Activated CD4-positive, alpha-beta T cell treated with anti-CD3 and anti-CD28 coated beads for 1 hour (primary cell): ENCODE data around the gene KIF12.

ENCODE experiments used
- DNase-seq: peaks from one replicate; pipeline ENCODE4 v3.0.0-alpha.2; 2020

Gene KIF12

DNA sequence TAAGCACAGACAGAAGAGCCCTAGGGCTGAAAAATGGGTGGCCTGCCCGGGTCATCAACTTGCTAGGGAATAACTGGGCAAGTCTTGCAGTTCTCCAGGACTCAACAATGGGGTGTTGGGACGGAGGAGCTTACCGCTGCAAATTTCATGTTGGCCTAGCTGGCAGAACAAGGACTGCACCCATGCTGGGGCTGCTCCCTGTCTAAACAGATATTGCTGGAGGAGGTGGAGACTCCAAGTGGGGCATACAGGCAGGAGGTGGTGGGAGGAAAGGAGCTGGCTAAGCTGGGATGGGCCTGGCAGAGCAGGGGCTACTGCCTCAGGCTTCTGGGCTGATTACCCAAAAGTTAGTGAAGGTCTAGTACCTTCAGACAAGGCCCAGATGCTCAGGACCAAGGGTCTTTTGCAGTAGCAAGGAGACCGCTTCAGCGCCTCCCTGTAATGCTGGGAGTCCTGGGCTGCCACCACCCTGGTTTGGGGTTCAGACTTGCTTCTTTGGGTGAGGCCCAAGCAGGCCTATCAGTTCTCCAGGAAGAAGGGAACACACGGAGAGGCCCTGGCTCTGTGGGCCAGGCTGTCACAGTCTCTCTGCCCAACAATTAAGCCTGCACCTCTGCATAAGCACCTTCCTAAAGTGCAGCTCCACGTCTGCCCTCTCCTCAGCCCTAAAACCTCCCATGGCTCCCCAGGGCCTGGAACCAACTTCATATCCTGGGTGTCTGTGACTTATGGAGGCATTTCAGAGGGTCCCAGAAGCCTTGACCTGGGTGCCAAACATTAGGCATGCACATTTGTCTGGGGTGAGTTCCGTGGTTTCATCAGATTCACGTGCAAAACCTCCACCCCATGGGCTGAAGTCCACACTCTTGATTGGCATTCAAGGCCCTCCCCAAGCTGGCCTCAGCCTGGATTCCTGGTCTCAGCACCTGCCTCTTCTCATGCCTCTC is 24.2 kb upstream of the KIF12 start:
- no peak for DNase-seq

GRCh38 chr9:114122136-114123027 is 23.3 kb upstream of the KIF12 start:
- no peak for DNase-seq

- no peak for DNase-seq
Measured at GRCh38 chr9:114121227-114122135, 22.4 kb upstream of the KIF12 start.

- no peak for DNase-seq
Measured at GRCh38 chr9:114120192-114121014, 21.3 kb upstream of the KIF12 start.

GRCh38 chr9:114119242-114120191 is 20.4 kb upstream of the KIF12 start:
- no peak for DNase-seq

GRCh38 chr9:114117996-114118830 is 19.1 kb upstream of the KIF12 start:
- no peak for DNase-seq

DNA sequence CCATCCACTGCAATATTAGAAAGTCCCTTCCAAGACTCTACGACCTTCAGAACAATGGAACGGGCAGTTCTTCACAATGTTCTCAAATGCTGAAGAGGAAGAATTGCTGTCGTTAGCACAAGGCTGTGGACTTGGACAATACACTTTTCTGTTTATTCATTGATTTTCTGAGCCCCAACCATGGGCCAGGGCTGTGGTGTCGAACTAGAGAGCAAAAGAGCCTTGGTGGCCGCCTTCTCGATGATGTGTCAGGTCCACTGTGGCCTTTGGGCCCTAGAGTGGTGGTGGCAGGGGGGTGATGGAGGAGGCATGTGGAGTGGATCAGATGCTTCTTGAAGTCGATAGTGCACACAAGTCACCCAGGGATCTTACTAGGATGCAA is 18.5 kb upstream of the KIF12 start:
- DNase-seq: no peak

DNA sequence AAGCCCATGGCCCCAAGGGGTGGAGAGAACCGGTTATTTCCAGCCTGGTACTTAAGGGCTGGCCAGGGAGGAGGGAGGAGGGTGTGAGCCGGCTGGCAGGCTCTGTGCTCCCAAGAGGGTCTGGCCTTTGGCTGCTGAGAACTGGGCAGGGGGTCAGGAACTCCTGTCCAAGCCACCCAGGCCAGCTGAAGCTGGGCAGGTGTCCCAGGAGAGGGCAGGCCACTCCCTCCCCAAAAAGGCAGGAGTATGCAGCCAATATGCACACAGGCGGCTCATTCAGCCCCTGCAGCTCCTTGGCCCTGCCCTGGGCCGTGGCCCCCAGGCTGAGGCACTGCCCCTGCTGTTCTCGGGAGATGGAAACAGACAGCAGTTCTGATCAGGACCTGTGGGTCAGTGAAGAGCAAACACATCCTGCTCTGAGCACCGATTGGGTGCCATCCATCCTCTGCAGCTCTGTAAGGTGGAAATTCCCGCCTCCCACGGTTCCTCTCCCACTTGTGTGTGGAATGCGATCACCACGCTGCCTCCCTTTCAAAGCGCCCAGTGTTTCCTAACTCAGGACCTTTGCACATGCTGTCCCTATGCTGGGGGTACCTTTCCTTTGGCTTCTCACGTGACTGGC is 17.1 kb upstream of the KIF12 start:
- no peak for DNase-seq

GRCh38 chr9:114115654-114116125 is 16.6 kb upstream of the KIF12 start:
- DNase-seq: no peak

DNA sequence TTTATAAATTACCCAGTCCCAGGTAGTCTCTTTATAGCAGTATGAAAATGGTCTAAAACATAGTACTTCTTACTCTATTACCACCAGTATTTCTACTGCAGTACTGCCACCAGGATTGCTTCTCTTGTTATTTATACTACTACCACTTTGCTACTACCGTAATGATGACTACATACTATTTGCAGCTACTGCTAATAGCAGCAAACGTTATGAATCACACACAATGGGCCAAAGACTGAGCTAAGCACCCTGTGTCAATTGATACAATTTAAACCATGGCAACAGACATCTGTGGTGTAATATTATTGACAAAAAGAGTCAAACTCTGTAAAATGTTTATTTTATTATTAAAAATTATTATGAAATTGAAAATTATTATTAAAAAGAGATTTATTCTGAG is 15.3 kb upstream of the KIF12 start:
- DNase-seq: no peak

DNA sequence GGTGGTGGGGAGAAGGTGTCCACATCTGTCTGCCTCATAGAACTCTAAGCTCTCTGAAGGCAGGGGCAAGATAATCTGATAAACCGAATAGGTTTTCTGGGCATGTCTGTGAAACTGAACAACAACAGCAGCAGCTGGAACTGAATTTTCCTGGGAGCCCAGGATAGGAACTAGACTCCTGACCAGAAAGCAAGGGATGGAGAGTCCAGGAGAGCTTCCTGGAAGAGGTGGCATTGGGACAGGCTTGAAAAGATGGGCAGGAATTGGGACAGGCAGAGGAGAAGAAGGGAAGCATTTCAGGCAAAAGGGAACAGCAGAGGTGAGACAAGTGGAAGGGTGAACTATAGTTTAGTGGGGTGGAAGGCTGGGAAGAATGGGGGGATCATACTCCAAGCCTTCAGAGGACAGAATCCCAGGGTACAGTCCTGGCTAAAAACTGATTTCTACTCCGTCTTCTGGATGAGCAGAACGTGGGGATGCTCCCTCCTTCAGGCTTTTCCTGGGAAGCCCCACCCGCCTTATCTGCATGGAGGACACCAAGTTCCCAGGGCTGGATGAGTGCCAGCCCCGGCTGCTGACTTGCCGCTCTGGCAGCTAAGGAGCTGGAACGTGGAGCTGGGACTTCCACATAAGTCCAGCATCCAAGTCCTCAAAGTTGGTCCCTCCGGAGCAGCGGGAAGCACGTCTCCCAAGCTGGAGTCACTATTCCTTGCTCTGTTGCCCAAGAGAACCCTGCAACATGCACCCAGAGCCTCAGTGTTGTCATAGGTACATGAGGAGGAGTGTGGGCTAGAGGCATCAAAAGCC is 13.9 kb upstream of the KIF12 start:
- no peak for DNase-seq

GRCh38 chr9:114112325-114112724 is 13.2 kb upstream of the KIF12 start:
- DNase-seq: no peak

DNA sequence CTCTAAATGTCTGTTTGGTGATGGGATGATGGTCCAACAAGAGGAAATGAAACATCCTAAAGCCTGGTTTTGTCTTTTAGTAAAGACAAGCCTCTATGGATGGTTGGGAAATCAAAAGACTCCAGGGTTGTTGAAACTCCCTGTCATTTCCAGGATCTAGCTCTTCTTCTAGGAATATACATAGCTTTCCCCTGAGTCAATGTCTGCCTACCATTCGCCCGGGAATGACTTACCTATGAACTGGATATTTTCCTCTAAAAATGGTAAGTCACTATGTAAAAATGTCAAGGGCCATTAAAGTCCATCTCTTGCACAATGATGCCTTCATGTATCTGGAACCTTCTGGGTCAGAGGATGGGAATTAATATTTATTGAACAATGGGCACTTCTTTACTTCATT is 11.1 kb upstream of the KIF12 start:
- DNase-seq: no peak

DNA sequence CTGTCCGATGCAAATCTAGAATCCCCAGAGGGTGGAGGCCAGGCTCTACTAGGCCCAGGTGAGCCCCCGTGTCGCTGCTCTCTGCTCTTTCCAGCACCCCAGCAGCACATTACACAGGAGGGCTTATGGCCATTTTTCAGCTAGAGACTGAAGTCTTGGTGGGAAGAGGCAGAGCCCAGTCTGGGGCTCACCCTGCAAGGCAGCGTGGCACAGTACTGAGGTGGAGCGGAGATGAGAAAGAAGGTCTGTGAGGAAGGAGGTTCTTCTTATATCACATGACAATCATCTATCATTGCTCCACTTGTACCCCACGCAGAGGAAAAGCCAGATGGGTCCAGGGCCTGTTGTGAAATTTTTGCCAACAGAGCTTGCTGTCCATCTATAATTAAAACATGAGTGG is 10.0 kb upstream of the KIF12 start:
- DNase-seq: no peak

- DNase-seq: peak; percentile 19
Measured at GRCh38 chr9:114108016-114108833, 9.1 kb upstream of the KIF12 start.

DNA sequence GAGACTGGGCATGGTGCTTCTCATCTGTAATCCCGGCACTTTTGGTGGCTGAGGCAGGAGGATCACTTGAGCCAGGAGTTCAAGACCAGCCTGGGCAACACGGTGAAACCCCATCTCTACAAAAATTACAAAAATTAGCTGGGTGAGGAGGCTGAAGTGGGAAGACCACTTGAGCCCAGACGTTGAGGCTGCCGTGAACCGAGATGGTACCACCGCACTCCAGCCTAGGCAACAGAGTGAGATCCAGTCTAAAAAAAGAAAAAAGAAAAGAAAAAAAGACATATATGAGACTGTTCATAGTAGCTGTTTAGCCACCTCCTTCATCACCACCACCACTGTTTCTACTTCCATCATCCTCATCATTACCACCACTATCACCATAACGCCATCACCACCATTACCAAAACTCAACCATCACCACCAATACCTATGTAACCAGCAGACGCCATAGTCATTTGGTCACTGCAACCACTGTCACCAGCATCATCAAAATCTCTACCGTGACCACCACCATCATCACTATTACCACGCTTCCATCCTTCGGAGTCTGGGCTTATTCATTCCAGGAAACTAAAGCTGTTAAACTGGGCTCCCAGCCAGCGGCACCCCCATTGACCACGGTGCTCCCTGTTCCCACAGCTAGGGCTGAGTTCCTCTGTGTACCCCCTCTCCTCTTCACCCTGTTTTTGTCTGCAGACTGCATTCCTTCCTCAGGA is 8.4 kb upstream of the KIF12 start:
- no peak for DNase-seq

GRCh38 chr9:114105236-114105635 is 6.1 kb upstream of the KIF12 start:
- no peak for DNase-seq
